LNCaP clone FGC (cell line): Measurements from ENCODE around the gene PPM1D.
"Not testable (repeated sequence)": the region's sequence is repeated elsewhere in the genome, so short reads cannot be mapped to it uniquely, and the experiment has no call there.

Experiments used
- DNase-seq: peaks from one replicate; pipeline ENCODE4 v3.0.0-alpha.2; 2011; ENCODE audit warnings: low read depth
- H3K4me3 ChIP-seq: 2 replicates; pipeline ENCODE4 v1.5.1; 2011; ENCODE audit warnings: mild to moderate bottlenecking, low read depth, low read length, control low read depth
- TF ChIP-seq, protein P1 (sequence below): IDR thresholded peaks from 2 replicates; pipeline ENCODE4 v1.5.1; 2012; ENCODE audit warnings: mild to moderate bottlenecking; ENCODE audit not compliant: control insufficient read depth, insufficient read depth; ENCODE audit errors: extremely low read depth

The PPM1D gene

DNA sequence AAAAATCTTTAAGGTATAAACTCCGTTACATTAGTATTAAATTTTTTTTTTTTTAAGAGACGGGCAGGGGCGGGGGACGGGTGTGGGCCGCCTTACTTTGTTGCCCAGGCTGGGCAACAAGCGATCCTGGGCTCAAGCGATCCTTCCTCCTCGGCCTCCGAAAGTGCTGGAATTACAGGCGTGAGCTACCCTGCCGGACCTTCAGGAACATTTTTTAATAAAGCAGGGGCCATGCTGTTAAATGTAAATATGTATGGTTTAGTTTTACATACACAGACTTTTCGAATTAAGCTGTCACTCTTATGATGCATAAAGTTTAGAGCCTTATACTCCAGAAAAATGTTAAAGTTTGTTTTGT lies 2.4 kb downstream of the PPM1D start:
- H3K4me3 ChIP-seq, result peak overlapping the region; percentile 73
- TF ChIP-seq, protein P1, sequence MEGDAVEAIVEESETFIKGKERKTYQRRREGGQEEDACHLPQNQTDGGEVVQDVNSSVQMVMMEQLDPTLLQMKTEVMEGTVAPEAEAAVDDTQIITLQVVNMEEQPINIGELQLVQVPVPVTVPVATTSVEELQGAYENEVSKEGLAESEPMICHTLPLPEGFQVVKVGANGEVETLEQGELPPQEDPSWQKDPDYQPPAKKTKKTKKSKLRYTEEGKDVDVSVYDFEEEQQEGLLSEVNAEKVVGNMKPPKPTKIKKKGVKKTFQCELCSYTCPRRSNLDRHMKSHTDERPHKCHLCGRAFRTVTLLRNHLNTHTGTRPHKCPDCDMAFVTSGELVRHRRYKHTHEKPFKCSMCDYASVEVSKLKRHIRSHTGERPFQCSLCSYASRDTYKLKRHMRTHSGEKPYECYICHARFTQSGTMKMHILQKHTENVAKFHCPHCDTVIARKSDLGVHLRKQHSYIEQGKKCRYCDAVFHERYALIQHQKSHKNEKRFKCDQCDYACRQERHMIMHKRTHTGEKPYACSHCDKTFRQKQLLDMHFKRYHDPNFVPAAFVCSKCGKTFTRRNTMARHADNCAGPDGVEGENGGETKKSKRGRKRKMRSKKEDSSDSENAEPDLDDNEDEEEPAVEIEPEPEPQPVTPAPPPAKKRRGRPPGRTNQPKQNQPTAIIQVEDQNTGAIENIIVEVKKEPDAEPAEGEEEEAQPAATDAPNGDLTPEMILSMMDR, result no peak
- DNase-seq, result no peak

DNA sequence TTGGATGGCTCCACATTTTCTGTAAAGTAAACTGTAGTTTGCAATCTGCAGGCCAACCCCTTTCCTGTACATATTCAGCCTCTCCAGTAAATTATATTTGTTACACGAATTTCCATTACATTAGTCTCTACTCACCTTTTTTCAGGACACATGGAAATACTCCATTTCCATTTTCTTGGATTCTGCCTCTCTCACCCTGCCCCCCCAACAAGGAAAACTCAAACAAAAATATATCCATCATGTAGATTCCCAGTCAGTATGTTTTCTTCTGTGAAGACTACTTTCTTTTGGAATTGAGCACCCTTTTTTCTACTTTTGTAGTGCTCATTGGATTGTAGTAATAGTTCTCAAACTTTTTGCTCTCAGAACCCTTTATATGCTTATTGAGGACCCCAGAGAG lies 2.9 kb downstream of the PPM1D start:
- H3K4me3 ChIP-seq, result peak overlapping the region; percentile 73
- DNase-seq, result no peak
- TF ChIP-seq, protein P1, result no peak

DNA sequence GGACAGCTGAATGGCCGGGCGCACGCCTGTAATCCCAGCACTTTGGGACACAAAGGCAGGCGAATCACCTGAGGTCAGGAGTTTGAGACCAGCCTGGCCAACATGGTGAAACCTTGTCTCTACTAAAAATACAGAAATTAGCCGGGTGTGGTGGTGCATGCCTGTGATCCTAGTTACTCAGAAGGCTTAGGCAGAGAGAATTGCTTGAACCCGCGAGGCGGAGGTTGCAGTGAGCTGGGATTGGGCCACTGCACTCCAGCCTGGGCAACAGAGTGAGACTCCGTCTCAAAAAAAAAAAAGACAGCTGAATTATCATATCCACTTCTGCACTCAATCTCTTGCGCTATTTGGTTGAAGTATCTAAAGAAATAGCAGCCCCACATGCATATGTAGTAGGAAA lies 3.5 kb downstream of the PPM1D start:
- not testable (repeated sequence) for DNase-seq

DNA sequence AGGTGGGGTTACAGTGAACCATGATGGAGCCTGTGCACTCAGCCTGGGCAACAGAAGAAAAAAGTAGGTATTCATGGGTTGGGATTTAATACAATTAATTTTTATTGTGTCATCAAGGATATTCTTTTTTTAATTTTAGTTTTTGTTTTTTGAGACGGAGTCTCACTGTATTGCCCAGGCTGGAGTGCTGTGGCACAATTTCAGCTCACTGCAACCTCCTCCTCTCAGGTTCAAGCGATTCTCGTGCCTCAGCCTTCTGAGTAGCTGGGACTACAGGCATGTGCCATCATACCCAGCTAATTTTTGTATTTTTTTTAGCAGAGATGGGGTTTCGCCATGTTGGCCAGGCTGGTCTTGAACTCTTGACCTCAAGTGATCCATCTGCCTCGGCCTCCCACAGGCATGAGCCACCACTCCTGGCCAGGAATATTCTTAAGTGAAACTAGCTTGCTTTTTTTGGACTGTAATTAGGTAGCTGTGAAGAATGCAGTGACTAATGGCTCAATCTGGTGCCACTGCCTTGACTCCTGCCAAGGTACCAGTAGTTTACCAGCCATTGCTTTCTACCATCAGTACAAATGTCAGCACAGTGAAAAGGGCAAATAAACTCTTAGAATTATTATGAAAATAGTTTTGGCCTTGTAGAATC lies 4.8 kb downstream of the PPM1D start:
- no peak overlapping the region for H3K4me3 ChIP-seq
- no peak for DNase-seq
- TF ChIP-seq, protein P1, result no peak

More for the DNA sequence above, 3.5 kb downstream of the PPM1D start:
- H3K4me3 ChIP-seq, result not testable (repeated sequence)

DNA sequence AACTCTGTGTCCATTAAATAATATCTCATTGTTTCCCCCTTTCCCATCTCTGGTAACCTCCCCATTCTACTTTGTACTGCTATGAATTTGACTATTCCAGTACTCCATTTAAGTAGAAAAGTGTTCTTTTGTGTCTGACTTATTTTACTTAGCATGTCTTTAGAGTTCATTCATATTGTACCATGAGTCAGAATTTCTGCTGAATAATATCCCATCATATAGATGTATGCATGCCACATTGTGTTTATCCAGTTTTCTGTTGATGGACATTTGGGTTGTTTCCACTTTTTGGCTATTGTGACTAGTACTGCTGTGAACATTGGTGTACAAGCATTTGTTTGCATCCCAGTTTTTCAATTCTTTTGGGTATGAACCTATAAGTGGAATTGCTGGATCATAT lies 6.0 kb downstream of the PPM1D start:
- no peak for DNase-seq
- TF ChIP-seq, protein P1, result no peak
- H3K4me3 ChIP-seq, result no peak overlapping the region

DNA sequence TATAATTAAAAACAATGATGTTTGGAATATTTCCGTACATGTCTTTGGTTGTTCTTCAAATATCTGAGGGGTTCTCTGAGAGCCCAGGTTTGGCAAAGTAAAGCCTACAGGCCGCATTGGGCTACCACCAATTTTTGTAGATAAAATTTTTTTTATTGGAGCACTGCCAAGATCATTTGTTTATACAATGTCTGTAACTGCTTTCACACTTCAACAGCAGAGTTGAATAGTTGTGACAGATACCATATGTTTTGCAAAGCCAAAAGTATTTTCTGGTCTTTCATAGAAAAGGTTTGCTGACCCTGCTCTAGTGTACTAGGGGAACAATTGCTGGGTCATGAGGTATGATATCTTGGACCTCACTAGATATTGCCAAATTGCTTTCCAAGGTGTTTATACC lies 10.5 kb downstream of the PPM1D start:
- H3K4me3 ChIP-seq, result no peak overlapping the region
- TF ChIP-seq, protein P1, result no peak
- DNase-seq, result no peak

DNA sequence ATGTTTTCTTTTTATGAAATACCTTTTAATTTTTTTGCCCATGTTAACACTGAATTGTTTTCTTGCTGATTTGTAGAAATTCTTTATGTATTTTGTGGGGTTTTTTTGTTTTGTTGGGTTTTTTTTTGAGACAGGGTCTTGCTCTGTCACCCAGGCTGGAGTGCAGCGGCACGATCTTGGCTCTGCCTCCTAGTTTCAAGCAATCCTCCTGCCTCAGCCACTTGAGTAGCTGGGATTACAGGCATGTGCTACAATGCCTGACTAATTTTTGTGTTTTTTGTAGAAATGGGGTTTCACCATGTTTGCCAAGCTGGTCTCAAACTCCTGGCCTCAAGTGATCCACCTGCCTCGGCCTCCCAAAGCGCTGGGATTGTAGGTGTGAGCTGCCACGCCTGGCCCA lies 11.3 kb downstream of the PPM1D start:
- H3K4me3 ChIP-seq, DNase-seq: not testable (repeated sequence)

DNA sequence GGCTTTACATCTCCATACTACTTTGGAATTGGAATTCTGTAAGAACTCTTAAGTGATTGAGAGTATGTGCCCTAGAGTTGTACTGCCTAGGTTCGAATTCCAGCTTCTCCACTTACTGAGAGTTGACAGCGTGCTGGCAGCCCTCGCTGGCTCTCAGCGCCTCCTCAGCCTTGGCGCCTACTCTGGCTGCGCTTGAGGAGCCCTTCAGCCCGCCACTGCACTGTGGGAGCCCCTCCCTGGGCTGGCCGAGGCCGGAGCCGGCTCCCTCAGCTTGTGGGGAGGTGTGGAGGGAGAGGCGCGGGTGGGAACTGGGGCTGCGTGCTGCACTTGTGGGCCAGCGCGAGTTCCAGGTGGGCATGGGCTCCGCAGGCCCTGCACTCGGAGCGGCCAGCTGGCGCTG lies 13.3 kb downstream of the PPM1D start:
- no peak overlapping the region for H3K4me3 ChIP-seq
- no peak for DNase-seq
- TF ChIP-seq, protein P1, result no peak

DNA sequence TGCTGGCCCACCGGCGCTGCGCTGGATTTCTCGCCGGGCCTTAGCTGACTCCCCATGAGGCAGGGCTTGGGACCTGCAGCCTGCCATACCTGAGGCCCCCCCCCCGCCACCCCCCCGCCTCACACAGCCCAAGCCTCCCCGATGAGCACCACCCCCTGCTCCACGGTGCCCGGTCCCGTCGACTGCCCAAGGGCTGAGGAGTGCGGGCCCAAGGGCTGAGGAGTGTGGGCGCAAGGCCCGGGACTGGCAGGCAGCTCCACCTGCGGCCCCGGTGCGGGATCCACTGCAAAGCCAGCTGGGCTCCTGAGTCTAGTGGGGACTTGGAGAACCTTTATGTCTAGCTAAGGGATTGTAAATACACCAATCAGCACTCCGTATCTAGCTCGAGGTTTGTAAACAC lies 13.8 kb downstream of the PPM1D start:
- DNase-seq, H3K4me3 ChIP-seq: not testable (repeated sequence)

DNA sequence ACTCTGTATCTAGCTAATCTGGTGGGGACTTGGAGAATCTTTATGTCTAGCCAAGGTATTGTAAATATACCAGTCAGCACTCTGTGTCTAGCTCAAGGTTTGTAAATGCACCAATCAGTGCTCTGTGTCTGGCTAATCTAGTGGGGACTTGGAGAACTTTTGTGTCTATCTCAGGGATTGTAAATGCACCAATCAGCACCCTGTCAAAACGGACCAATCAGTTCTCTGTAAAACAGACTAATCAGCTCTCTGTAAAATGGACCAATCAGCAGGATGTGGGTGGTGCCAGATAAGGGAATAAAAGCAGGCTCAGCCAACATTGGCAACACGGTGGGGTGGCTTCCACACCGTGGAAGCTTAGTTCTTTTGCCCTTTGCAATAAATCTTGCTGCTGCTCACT lies 14.3 kb downstream of the PPM1D start:
- H3K4me3 ChIP-seq, DNase-seq: not testable (repeated sequence)
